Adrenal gland (tissue), 12 donors: ENCODE measurements around the gene EFCAB14. TPM values are rescaled to one million over a fixed set of nuclear protein-coding genes. Genes with fewer than 3 reads are reported as not detected.
A peak's percentile ranks its signal among the peaks of the same experiment; 100 is the strongest.
"Not testable (repeated sequence)": the region's sequence is repeated elsewhere in the genome, so short reads cannot be mapped to it uniquely, and the experiment has no call there.

ENCODE experiments used
- DNase-seq, 7 donors: peaks; one replicate each; pipeline ENCODE4 v3.0.0-alpha.2; 2019 to 2020
- H3K27ac ChIP-seq, 5 donors: fragments of 200-600 bp; sonication (generic) in 4 of 5; 1 replicate in 3 of 5; 2 replicates in 2 of 5; pipeline versions ENCODE4 v1.5.1 to v1.8.0; 2016 to 2020; ENCODE audit warnings: mild to moderate bottlenecking in 1 of 5
- H3K27me3 ChIP-seq: fragments of 200-600 bp; 2 replicates; pipeline ENCODE4 v1.8.0; 2021
- H3K36me3 ChIP-seq, 2 donors: fragments of 200-600 bp; replicated peaks in 1 of 2; 1 replicate in 1 of 2; 2 replicates in 1 of 2; pipeline versions ENCODE4 v1.5.1 to v1.8.0; 2018 to 2022
- H3K4me1 ChIP-seq, 2 donors: fragments of 200-600 bp; replicated peaks in 1 of 2; 1 replicate in 1 of 2; 2 replicates in 1 of 2; pipeline versions ENCODE4 v1.5.1 to v1.8.0; 2018 to 2021
- H3K4me3 ChIP-seq, 4 donors: fragments of 200-600 bp; sonication (generic) in 3 of 4; one replicate each; pipeline ENCODE4 v1.5.1; 2016 to 2018
- H3K9me3 ChIP-seq, 3 donors: fragments of 200-600 bp; sonication (generic) in 1 of 3; replicated peaks in 1 of 3; 1 replicate in 2 of 3; 2 replicates in 1 of 3; pipeline versions ENCODE4 v1.5.1 to v1.8.0; 2016 to 2021
- CTCF ChIP-seq, 6 experiments: fragments of 450-650 bp in 4 of 6; fragments of 200-600 bp in 2 of 6; sonication (generic) in 1 of 6; IDR thresholded peaks; 1 replicate in 5 of 6; 2 replicates in 1 of 6; pipeline versions ENCODE4 v1.5.1 to v1.8.0; 2016 to 2021; ENCODE audit warnings: antibody characterized with exemption in 6 of 6, mild to moderate bottlenecking in 2 of 6, moderate library complexity in 1 of 6
- POLR2A ChIP-seq, 2 donors: fragments of 450-650 bp; IDR thresholded peaks; one replicate each; pipeline ENCODE4 v1.6.1; 2017; ENCODE audit warnings: antibody characterized with exemption in 2 of 2, mild to moderate bottlenecking in 2 of 2, moderate library complexity in 1 of 2
- WGBS, 4 donors: extraction: QIAGEN DNeasy Blood & Tissue Kit in 2 of 4; methylation state at CpG; one replicate each; pipeline versions ENCODE4 v1.1.5 to v1.1.7; 2013 to 2017; 5-methylcytosine and 5-hydroxymethylcytosine counted together
- intact Hi-C, 2 donors: fragments of 100-400 bp; cut with DNase I; formaldehyde crosslinking; loops; one replicate each; pipeline versions ENCODE4 v1.14.1 to v1.15.0; 2022 to 2023
- polyA plus RNA-seq, 3 donors: library from polyadenylated mRNA; stranded (reverse); fragments of 200-250 nt in 2 of 3; fragments of 350-450 nt in 1 of 3; fragmentation: Illumina TruSeq in 1 of 3; extraction: RNeasy Lipid Tissue Mini Kit (QIAGEN cat#74804) in 1 of 3; gene quantifications; one replicate each; pipeline ENCODE4 v1.2.3, GENCODE V29; 2013 to 2014
- total RNA-seq, 9 donors: library from RNA; depleted of rRNA in 4 of 9; stranded (reverse); fragments of >200 nt in 4 of 9; fragments of 120-200 nt in 1 of 9; fragmentation: NEBNext Ultra II Directional in 1 of 9; extraction: Animal tissue kit (Norgen Biotek cat#: 25700) in 1 of 9; gene quantifications; one replicate each; pipeline versions ENCODE4 v1.1.0 to v1.2.4, GENCODE V29; 2013 to 2023
- donor health status: healthy with polysubstance abuse.
- donor health status: Bipolar disorder and iron deficiency.
- donor health status: DM: yes; HTN: yes; CAD: no.
- donor health status: DM: no; HTN: no; CAD: no.
- donor health status: DM: no; HTN: no; CAD: no.
- donor health status: DM: yes; HTN: yes; CAD: no.

Gene EFCAB14
- total and polyA plus RNA-seq, 12 donors, result 17.9 to 138 (median 77.3) TPM

GRCh38 chr1:46670134-46670533, 48.8 kb downstream of the EFCAB14 start:
- peaks cover 8 to 10% of the 10 kb centered on the region in 2 donors for H3K4me1 ChIP-seq
- DNase-seq, result no peak
- WGBS, 4 donors, result 88 to 100% (median 96%) methylated on average over 1 of the region's 1 CpG
- H3K9me3 ChIP-seq, result no peaks in the 10 kb centered on the region
- H3K4me3 ChIP-seq, result no peak overlapping the region
- no peak overlapping the region for H3K27ac ChIP-seq
- TF ChIP-seq POLR2A (IDR thresholded peaks at IDR 0.05) (no peak), CTCF (IDR thresholded peaks at IDR 0.05) (no peak)
- H3K27me3 ChIP-seq, result no peaks in the 10 kb centered on the region
- intact Hi-C loops, result no loop called here
- peaks cover 0 to 3% of the 10 kb centered on the region in 2 donors for H3K36me3 ChIP-seq

- intact Hi-C loops, result no loop called here
- 0 to 4% (median 1%) methylated on average over 10 to 96 of the region's 96 CpGs for WGBS, 4 donors
- Histone ChIP-seq H3K36me3 (peaks cover 0 to 20% of the 10 kb centered on the region in 2 donors), H3K4me1 (peaks cover 8 to 10% of the 10 kb centered on the region in 2 donors), H3K27me3 (no peaks in the 10 kb centered on the region), H3K27ac (peak within 1 kb of the TSS in 4 of 5 donors; percentile 58 to 92 (median 74)), H3K4me3 (peak within 1 kb of the TSS; percentile 52 to 96 (median 78)), H3K9me3 (no peaks in the 10 kb centered on the region)
- TF ChIP-seq CTCF (IDR thresholded peaks at IDR 0.05), result peak in 1 of 6 experiments; percentile 5
- TF ChIP-seq POLR2A (IDR thresholded peaks at IDR 0.05), result peak; percentile 44 to 57
- peak; percentile 70 to 87 (median 79) for DNase-seq
Measured at GRCh38 chr1:46667782-46668760, 50.8 kb downstream of the EFCAB14 start, which contains the start of gene ATPAF1. Gene ATPAF1 (minus strand): TSS chr1:46668364. CDS start chr1:46668322, 42 bp downstream.

- no peak for DNase-seq
- Histone ChIP-seq H3K27me3 (no peaks in the 10 kb centered on the region), H3K4me1 (peaks cover 8 to 10% of the 10 kb centered on the region in 2 donors), H3K36me3 (peaks cover 0 to 20% of the 10 kb centered on the region in 2 donors), H3K9me3 (no peaks in the 10 kb centered on the region), H3K27ac (no peak overlapping the region), H3K4me3 (no peak overlapping the region)
- intact Hi-C loops, result no loop called here
- no peak for TF ChIP-seq POLR2A (IDR thresholded peaks at IDR 0.05)
- no peak for TF ChIP-seq CTCF (IDR thresholded peaks at IDR 0.05)
- WGBS, 4 donors, result 83 to 88% (median 85%) methylated on average over 2 of the region's 2 CpGs
Measured at GRCh38 chr1:46665983-46666382, 52.9 kb downstream of the EFCAB14 start.

- H3K27me3 ChIP-seq, H3K4me3 ChIP-seq, intact Hi-C loops, H3K27ac ChIP-seq, H3K9me3 ChIP-seq, DNase-seq: not testable (repeated sequence)
- WGBS, 4 donors, result 86 to 98% (median 91%) methylated on average over 4 of the region's 5 CpGs
- Histone ChIP-seq H3K36me3 (peaks cover 0 to 32% of the 10 kb centered on the region in 2 donors), H3K4me1 (peaks cover 8 to 10% of the 10 kb centered on the region in 2 donors)
Measured at GRCh38 chr1:46662919-46663318, 56.0 kb downstream of the EFCAB14 start.

GRCh38 chr1:46660116-46660515, 58.8 kb downstream of the EFCAB14 start:
- H3K4me1 ChIP-seq, H3K27ac ChIP-seq, H3K27me3 ChIP-seq, DNase-seq, H3K4me3 ChIP-seq, intact Hi-C loops, H3K9me3 ChIP-seq: not testable (repeated sequence)
- peaks cover 0 to 55% of the 10 kb centered on the region in 2 donors for H3K36me3 ChIP-seq
- WGBS, 4 donors, result 95 to 98% (median 96%) methylated on average over 5 of the region's 5 CpGs
